Right lobe of liver (tissue), 4 donors: ENCODE data around the gene ATP13A3.

Experiments used
- POLR2A ChIP-seq: fragments of 450-650 bp; IDR thresholded peaks from one replicate; pipeline ENCODE4 v1.6.1; 2017; ENCODE audit warnings: antibody characterized with exemption, mild to moderate bottlenecking
- TF ChIP-seq, protein P1 (sequence below), 4 donors: fragments of 200-600 bp in 3 of 4; fragments of 450-650 bp in 1 of 4; IDR thresholded peaks; one replicate each; pipeline versions ENCODE4 v1.5.1 to v1.8.0; 2016 to 2022; ENCODE audit warnings: antibody characterized with exemption in 4 of 4, mild to moderate bottlenecking in 2 of 4
- donor health status: DM: no; HTN: no; CAD: no.
- donor health status: DM: no; HTN: no; CAD: no.
- donor health status: DM: no; HTN: yes; CAD: no.

- TF ChIP-seq, protein P1, sequence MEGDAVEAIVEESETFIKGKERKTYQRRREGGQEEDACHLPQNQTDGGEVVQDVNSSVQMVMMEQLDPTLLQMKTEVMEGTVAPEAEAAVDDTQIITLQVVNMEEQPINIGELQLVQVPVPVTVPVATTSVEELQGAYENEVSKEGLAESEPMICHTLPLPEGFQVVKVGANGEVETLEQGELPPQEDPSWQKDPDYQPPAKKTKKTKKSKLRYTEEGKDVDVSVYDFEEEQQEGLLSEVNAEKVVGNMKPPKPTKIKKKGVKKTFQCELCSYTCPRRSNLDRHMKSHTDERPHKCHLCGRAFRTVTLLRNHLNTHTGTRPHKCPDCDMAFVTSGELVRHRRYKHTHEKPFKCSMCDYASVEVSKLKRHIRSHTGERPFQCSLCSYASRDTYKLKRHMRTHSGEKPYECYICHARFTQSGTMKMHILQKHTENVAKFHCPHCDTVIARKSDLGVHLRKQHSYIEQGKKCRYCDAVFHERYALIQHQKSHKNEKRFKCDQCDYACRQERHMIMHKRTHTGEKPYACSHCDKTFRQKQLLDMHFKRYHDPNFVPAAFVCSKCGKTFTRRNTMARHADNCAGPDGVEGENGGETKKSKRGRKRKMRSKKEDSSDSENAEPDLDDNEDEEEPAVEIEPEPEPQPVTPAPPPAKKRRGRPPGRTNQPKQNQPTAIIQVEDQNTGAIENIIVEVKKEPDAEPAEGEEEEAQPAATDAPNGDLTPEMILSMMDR (IDR thresholded peaks at IDR 0.05): no peak
- no peak for TF ChIP-seq POLR2A
These were observed 34.9 kb upstream of the ATP13A3 start for GRCh38 chr3:194521510-194522260.
